Esophagus squamous epithelium (tissue), 5 donors: ENCODE measurements around the gene APOF. TPM values are rescaled to one million over a fixed set of nuclear protein-coding genes. Genes with fewer than 3 reads are reported as not detected.
"Not testable (repeated sequence)": the region's sequence is repeated elsewhere in the genome, so short reads cannot be mapped to it uniquely, and the experiment has no call there.

ENCODE experiments used
- DNase-seq: peaks from one replicate; lab custom pipeline; 2025; lab: John Stamatoyannopoulos, UW
- H3K27ac ChIP-seq, 4 donors: fragments of 200-600 bp; sonication (generic); one replicate each; pipeline ENCODE4 v1.5.1; 2016 to 2019; ENCODE audit warnings: mild to moderate bottlenecking in 1 of 4
- H3K27me3 ChIP-seq, 4 donors: fragments of 200-600 bp; sonication (generic); 1 replicate in 3 of 4; 2 replicates in 1 of 4; pipeline versions ENCODE4 v1.5.1 to v1.6.0; 2017 to 2021; ENCODE audit warnings: antibody characterized with exemption in 1 of 4
- H3K36me3 ChIP-seq, 3 donors: fragments of 200-600 bp; sonication (generic); one replicate each; pipeline ENCODE4 v1.5.1; 2016 to 2019
- H3K4me1 ChIP-seq, 3 donors: fragments of 200-600 bp; sonication (generic); one replicate each; pipeline ENCODE4 v1.5.1; 2017 to 2019
- H3K4me3 ChIP-seq, 4 donors: fragments of 200-600 bp; sonication (generic); 1 replicate in 3 of 4; 2 replicates in 1 of 4; pipeline ENCODE4 v1.5.1; 2016 to 2019; ENCODE audit warnings: mild to moderate bottlenecking in 2 of 4, moderate library complexity in 1 of 4
- H3K9me3 ChIP-seq, 3 donors: fragments of 200-600 bp; sonication (generic); one replicate each; pipeline ENCODE4 v1.5.1; 2016 to 2019
- POLR2A ChIP-seq, 4 donors: fragments of 450-650 bp; IDR thresholded peaks; one replicate each; pipeline ENCODE4 v1.6.1; 2017; ENCODE audit warnings: antibody characterized with exemption in 4 of 4, mild to moderate bottlenecking in 4 of 4, moderate library complexity in 3 of 4
- WGBS, 2 donors: methylation state at CpG; one replicate each; pipeline ENCODE4 v1.1.5; 2018; 5-methylcytosine and 5-hydroxymethylcytosine counted together
- intact Hi-C: fragments of 100-400 bp; cut with DNase I; formaldehyde crosslinking; loops from one replicate; pipeline ENCODE4 v1.15.0; 2022
- total RNA-seq, 4 donors: library from RNA; depleted of rRNA; stranded (reverse); fragments of >200 nt; gene quantifications; one replicate each; pipeline ENCODE4 v1.1.0, GENCODE V29; 2016
- TF ChIP-seq, protein P1 (sequence below), 6 experiments: fragments of 450-650 bp in 4 of 6; fragments of 200-600 bp in 2 of 6; sonication (generic) in 2 of 6; IDR thresholded peaks; one replicate each; pipeline ENCODE4 v1.5.1; 2016 to 2019; ENCODE audit warnings: antibody characterized with exemption in 6 of 6, mild to moderate bottlenecking in 4 of 6, moderate library complexity in 4 of 6
- donor health status: DM: yes; HTN: yes; CAD: no.

Gene APOF
- not detected for total RNA-seq

GRCh38 chr12:56362130-56363059, at the start of gene APOF:
Gene APOF (minus strand): TSS chr12:56362857. CDS start chr12:56362745, 112 bp downstream.
- TF ChIP-seq, protein P1, sequence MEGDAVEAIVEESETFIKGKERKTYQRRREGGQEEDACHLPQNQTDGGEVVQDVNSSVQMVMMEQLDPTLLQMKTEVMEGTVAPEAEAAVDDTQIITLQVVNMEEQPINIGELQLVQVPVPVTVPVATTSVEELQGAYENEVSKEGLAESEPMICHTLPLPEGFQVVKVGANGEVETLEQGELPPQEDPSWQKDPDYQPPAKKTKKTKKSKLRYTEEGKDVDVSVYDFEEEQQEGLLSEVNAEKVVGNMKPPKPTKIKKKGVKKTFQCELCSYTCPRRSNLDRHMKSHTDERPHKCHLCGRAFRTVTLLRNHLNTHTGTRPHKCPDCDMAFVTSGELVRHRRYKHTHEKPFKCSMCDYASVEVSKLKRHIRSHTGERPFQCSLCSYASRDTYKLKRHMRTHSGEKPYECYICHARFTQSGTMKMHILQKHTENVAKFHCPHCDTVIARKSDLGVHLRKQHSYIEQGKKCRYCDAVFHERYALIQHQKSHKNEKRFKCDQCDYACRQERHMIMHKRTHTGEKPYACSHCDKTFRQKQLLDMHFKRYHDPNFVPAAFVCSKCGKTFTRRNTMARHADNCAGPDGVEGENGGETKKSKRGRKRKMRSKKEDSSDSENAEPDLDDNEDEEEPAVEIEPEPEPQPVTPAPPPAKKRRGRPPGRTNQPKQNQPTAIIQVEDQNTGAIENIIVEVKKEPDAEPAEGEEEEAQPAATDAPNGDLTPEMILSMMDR (IDR thresholded peaks at IDR 0.05) = no peak
- no peak for TF ChIP-seq POLR2A (IDR thresholded peaks at IDR 0.05)
- Histone ChIP-seq H3K4me3 (no peak within 1 kb of the TSS), H3K27me3 (no peaks in the 10 kb centered on the region), H3K4me1 (peaks cover 9 to 21% (median 19%) of the 10 kb centered on the region in 3 donors), H3K36me3 (no peaks in the 10 kb centered on the region), H3K27ac (no peak within 1 kb of the TSS), H3K9me3 (no peaks in the 10 kb centered on the region)
- WGBS, 2 donors = 84 to 88% methylated on average over 9 to 10 of the region's 10 CpGs
- no peak for DNase-seq
- intact Hi-C loops = no loop called here

GRCh38 chr12:56411781-56412639, 49.4 kb upstream of the APOF start:
- Histone ChIP-seq H3K4me1 (no peaks in the 10 kb centered on the region), H3K4me3 (no peak overlapping the region), H3K27ac (no peak overlapping the region), H3K9me3 (no peaks in the 10 kb centered on the region), H3K27me3 (no peaks in the 10 kb centered on the region), H3K36me3 (peaks cover 0 to 13% (median 0%) of the 10 kb centered on the region in 3 donors)
- intact Hi-C loops = no loop called here
- 45 to 59% methylated on average over 2 to 3 of the region's 6 CpGs for whole genome bisulfite sequencing, 2 donors
- DNase-seq = no peak
- TF ChIP-seq, protein P1 (IDR thresholded peaks at IDR 0.05) = no peak
- no peak for TF ChIP-seq POLR2A (IDR thresholded peaks at IDR 0.05)

GRCh38 chr12:56410768-56411167, 48.1 kb upstream of the APOF start:
- H3K4me1 ChIP-seq = no peaks in the 10 kb centered on the region
- TF ChIP-seq, protein P1 (IDR thresholded peaks at IDR 0.05) = no peak
- WGBS, 2 donors = 80 to 100% methylated on average over 1 to 3 of the region's 4 CpGs
- peaks cover 0 to 6% (median 0%) of the 10 kb centered on the region in 3 donors for H3K36me3 ChIP-seq
- H3K27me3 ChIP-seq = no peaks in the 10 kb centered on the region
- no peak for DNase-seq
- no peak overlapping the region for H3K4me3 ChIP-seq
- intact Hi-C loops = no loop called here
- no peak overlapping the region for H3K27ac ChIP-seq
- no peaks in the 10 kb centered on the region for H3K9me3 ChIP-seq

- no peaks in the 10 kb centered on the region for H3K4me1 ChIP-seq
- H3K27ac ChIP-seq = no peak overlapping the region
- H3K9me3 ChIP-seq = no peaks in the 10 kb centered on the region
- no peak overlapping the region for H3K4me3 ChIP-seq
- H3K36me3 ChIP-seq = no peaks in the 10 kb centered on the region
- no peaks in the 10 kb centered on the region for H3K27me3 ChIP-seq
- TF ChIP-seq, protein P1 (IDR thresholded peaks at IDR 0.05) = no peak
- TF ChIP-seq POLR2A (IDR thresholded peaks at IDR 0.05) = no peak
- intact Hi-C loops = no loop called here
- no peak for DNase-seq
- WGBS, 2 donors = 75 to 83% methylated on average over 3 to 5 of the region's 5 CpGs
These were observed 46.3 kb upstream of the APOF start for GRCh38 chr12:56408799-56409417.

GRCh38 chr12:56404227-56404626, 41.6 kb upstream of the APOF start:
- H3K4me1 ChIP-seq, H3K27ac ChIP-seq, H3K27me3 ChIP-seq, H3K36me3 ChIP-seq, intact Hi-C loops, DNase-seq, H3K4me3 ChIP-seq: not testable (repeated sequence)
- WGBS, 2 donors = 79 to 83% methylated on average over 3 of the region's 3 CpGs
- peaks cover 0 to 10% (median 0%) of the 10 kb centered on the region in 3 donors for H3K9me3 ChIP-seq

DNA sequence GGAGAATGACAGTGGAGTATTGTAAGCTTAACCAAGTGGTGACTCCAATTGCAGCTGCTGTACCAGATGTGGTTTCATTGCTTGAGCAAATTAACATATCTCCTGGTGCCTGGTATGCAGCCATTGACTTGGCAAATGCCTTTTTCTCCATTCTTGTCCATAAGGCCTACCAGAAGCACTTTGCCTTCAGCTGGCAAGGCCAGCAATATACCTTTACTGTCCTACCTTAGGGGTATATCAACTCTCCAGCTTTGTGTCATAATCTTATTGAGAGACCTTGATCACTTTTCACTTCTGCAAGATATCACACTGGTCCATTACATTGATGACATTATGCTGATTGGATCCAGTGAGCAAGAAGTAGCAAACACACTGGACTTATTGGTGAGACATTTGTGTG, 39.0 kb upstream of the APOF start:
- H3K9me3 ChIP-seq = peaks cover 0 to 16% (median 0%) of the 10 kb centered on the region in 3 donors
- H3K27ac ChIP-seq, intact Hi-C loops: not testable (repeated sequence)

DNA sequence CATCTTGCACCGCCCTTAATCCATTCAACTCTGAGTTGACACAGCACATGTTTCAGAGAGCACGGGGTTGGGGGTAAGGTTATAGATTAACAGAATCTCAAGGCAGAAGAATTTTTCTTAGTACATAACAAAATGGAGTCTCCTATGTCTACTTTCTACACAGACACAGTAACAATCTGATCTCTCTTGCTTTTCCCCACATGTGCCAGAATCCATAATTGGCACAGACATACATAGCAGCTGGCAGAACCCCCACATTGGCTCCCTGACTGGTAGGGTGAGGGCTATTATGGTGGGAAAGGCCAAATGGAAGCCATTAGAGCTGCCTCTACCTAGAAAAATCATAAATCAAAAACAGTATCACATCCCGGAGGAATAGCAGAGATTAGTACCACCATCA, 38.5 kb upstream of the APOF start:
- intact Hi-C loops, H3K4me1 ChIP-seq, H3K36me3 ChIP-seq, H3K4me3 ChIP-seq, H3K27me3 ChIP-seq, DNase-seq, H3K27ac ChIP-seq: not testable (repeated sequence)
- WGBS, 2 donors = 69 to 73% methylated on average over 1 of the region's 3 CpGs
- peaks cover 0 to 16% (median 0%) of the 10 kb centered on the region in 3 donors for H3K9me3 ChIP-seq

More for the DNA sequence above, 39.0 kb upstream of the APOF start:
- not testable (repeated sequence) for H3K27me3 ChIP-seq, H3K36me3 ChIP-seq, DNase-seq, H3K4me1 ChIP-seq, H3K4me3 ChIP-seq

DNA sequence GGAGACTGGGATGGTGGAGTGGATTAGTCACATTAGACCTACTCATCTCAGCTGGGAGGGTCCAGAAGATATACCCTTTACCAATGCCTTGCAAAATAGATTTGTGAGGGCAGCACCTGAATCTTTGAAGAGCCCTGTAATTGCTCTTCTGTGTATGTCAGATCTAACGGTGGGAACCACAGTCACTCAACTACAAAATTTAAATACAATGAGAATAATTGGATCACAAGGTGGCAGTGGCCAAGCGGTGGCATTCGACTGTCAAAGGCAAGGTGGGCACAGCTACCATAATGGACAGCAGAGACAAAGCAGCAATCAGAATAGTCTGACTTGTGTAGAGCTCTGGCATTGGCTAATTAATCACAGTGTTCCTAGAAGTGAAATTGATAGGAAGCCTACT, 36.8 kb upstream of the APOF start:
- WGBS, 2 donors = 89 to 91% methylated on average over 3 of the region's 3 CpGs
- DNase-seq, intact Hi-C loops: not testable (repeated sequence)

More for the DNA sequence above, 36.8 kb upstream of the APOF start:
- not testable (repeated sequence) for H3K4me3 ChIP-seq, H3K27ac ChIP-seq, H3K27me3 ChIP-seq, H3K4me1 ChIP-seq, H3K36me3 ChIP-seq
- peaks cover 0 to 16% (median 0%) of the 10 kb centered on the region in 3 donors for H3K9me3 ChIP-seq
